Lung (tissue), 12 donors: Measurements from ENCODE around the gene RBM44. TPM values are rescaled to one million over a fixed set of nuclear protein-coding genes. Genes with fewer than 3 reads are reported as not detected.
"Not testable (repeated sequence)": the region's sequence is repeated elsewhere in the genome, so short reads cannot be mapped to it uniquely, and the experiment has no call there.

Experiments used
- ATAC-seq: fragments of 200-7000 bp; cut with Tn5 transposase; one replicate; pipeline ENCODE4 v1.9.1; 2020; ENCODE audit warnings: moderate number of reproducible peaks; ENCODE audit not compliant: insufficient read depth, low FRiP score
- DNase-seq, 3 donors: peaks; one replicate each; pipeline ENCODE4 v3.0.0-alpha.2; 2013 to 2017
- H3K27ac ChIP-seq, 2 donors: one replicate each; pipeline ENCODE4 v1.5.1; 2013; ENCODE audit warnings: mild to moderate bottlenecking in 2 of 2, moderate library complexity in 2 of 2, control low read depth in 1 of 2, inconsistent platforms in 1 of 2, low read depth in 1 of 2, low read length in 1 of 2
- H3K27me3 ChIP-seq, 3 donors: one replicate each; pipeline ENCODE4 v1.5.1; 2013; ENCODE audit warnings: low read length in 2 of 3; ENCODE audit not compliant: control insufficient read depth in 3 of 3, insufficient read depth in 3 of 3
- H3K36me3 ChIP-seq, 4 donors: one replicate each; pipeline ENCODE4 v1.5.1; 2013; ENCODE audit warnings: low read length in 4 of 4, mild to moderate bottlenecking in 1 of 4, moderate library complexity in 1 of 4; ENCODE audit not compliant: control insufficient read depth in 4 of 4, insufficient read depth in 4 of 4
- H3K4me1 ChIP-seq, 5 donors: one replicate each; pipeline ENCODE4 v1.5.1; 2013; ENCODE audit warnings: low read length in 5 of 5, mild to moderate bottlenecking in 2 of 5, moderate library complexity in 1 of 5; ENCODE audit not compliant: control insufficient read depth in 5 of 5, insufficient read depth in 5 of 5
- H3K4me3 ChIP-seq: one replicate; pipeline ENCODE4 v1.5.1; 2013; ENCODE audit warnings: mild to moderate bottlenecking, control low read depth, moderate library complexity
- H3K9ac ChIP-seq, 2 donors: one replicate each; pipeline ENCODE4 v1.5.1; 2013; ENCODE audit warnings: low read length in 2 of 2, control low read depth in 1 of 2; ENCODE audit not compliant: insufficient read depth in 1 of 2
- H3K9me3 ChIP-seq, 4 donors: one replicate each; pipeline ENCODE4 v1.5.1; 2013; ENCODE audit warnings: low read length in 3 of 4, mild to moderate bottlenecking in 1 of 4, moderate library complexity in 1 of 4; ENCODE audit not compliant: control insufficient read depth in 4 of 4, insufficient read depth in 3 of 4
- WGBS, 2 donors: extraction: QIAGEN DNeasy Blood & Tissue Kit; methylation state at CpG; one replicate each; pipeline ENCODE4 v1.1.7; 2013; 5-methylcytosine and 5-hydroxymethylcytosine counted together
- polyA plus RNA-seq, 2 donors: library from polyadenylated mRNA; stranded (reverse); fragments of 200-250 nt; gene quantifications; one replicate each; pipeline ENCODE4 v1.2.1, GENCODE V29; 2013
- total RNA-seq, 2 donors: library from RNA; depleted of rRNA in 1 of 2; stranded (reverse); fragments of >200 nt in 1 of 2; gene quantifications; one replicate each; pipeline ENCODE4 v1.2.1, GENCODE V29; 2014 to 2021
- TF ChIP-seq, protein P1 (sequence below): IDR thresholded peaks from 2 replicates; pipeline ENCODE4 v1.5.1; 2012; ENCODE audit warnings: mild to moderate bottlenecking; ENCODE audit errors: control extremely low read depth, extremely low read depth
- donor health status: control.
- donor health status: control.
- donor health status: Bipolar disorder and iron deficiency.
- donor health status: healthy.
- donor health status: DM: yes; HTN: yes; CAD: no.

RBM44 gene
- total and polyA plus RNA-seq, 4 donors: 0.26 to 4.0 (median 0.88) TPM

DNA sequence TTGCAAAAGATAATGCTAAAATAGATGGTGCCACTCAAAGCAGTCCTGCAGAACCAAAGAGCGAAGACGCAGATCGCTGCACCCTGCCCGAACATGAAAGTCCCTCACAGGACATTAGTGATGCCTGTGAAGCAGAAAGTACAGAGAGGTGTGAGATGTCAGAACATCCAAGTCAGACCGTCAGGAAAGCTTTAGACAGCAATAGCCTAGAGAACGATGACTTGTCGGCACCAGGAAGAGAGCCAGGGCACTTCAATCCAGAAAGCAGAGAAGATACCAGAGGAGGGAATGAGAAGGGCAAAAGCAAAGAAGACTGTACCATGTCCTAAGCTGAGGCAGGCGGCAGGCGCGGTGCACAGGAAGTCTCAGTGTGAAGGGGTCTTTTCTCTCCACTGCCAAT is 34.8 kb upstream of the RBM44 start:
- H3K36me3 ChIP-seq: peaks cover 7 to 27% (median 18%) of the 10 kb centered on the region in 4 donors
- no peak for DNase-seq
- H3K9ac ChIP-seq: no peak overlapping the region
- H3K4me1 ChIP-seq: no peaks in the 10 kb centered on the region
- peak overlapping the region in 1 of 2 donors; percentile 45 for H3K27ac ChIP-seq
- no peaks in the 10 kb centered on the region for H3K27me3 ChIP-seq
- no peaks in the 10 kb centered on the region for H3K9me3 ChIP-seq
- TF ChIP-seq, protein P1, sequence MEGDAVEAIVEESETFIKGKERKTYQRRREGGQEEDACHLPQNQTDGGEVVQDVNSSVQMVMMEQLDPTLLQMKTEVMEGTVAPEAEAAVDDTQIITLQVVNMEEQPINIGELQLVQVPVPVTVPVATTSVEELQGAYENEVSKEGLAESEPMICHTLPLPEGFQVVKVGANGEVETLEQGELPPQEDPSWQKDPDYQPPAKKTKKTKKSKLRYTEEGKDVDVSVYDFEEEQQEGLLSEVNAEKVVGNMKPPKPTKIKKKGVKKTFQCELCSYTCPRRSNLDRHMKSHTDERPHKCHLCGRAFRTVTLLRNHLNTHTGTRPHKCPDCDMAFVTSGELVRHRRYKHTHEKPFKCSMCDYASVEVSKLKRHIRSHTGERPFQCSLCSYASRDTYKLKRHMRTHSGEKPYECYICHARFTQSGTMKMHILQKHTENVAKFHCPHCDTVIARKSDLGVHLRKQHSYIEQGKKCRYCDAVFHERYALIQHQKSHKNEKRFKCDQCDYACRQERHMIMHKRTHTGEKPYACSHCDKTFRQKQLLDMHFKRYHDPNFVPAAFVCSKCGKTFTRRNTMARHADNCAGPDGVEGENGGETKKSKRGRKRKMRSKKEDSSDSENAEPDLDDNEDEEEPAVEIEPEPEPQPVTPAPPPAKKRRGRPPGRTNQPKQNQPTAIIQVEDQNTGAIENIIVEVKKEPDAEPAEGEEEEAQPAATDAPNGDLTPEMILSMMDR: no peak
- H3K4me3 ChIP-seq: no peak overlapping the region
- WGBS, 2 donors: 91 to 97% methylated on average over 10 of the region's 10 CpGs
- ATAC-seq: no peak

DNA sequence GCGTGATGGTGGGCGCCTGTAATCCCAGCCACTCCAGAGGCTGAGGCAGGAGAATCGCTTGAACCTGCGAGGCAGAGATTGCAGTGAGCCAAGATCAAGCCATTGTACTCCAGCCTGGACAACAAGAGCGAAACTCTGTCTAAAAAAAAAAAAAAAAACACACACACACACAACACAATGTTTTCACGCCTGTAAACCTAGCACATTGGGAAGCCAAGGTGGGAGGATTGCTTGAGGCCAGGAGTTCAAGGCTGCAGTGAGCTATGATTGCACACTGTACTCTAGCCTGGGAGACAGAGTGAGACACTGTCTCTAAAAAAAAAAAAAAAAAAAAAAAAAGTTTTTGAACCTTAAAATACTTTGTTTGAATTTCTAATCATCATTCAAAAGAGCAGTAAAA is 33.5 kb upstream of the RBM44 start:
- H3K9me3 ChIP-seq, H3K4me3 ChIP-seq, H3K4me1 ChIP-seq, H3K27ac ChIP-seq, H3K9ac ChIP-seq, DNase-seq, H3K27me3 ChIP-seq, ATAC-seq: not testable (repeated sequence)
- peaks cover 8 to 29% (median 18%) of the 10 kb centered on the region in 4 donors for H3K36me3 ChIP-seq
- 98 to 99% methylated on average over 6 of the region's 6 CpGs for WGBS, 2 donors

DNA sequence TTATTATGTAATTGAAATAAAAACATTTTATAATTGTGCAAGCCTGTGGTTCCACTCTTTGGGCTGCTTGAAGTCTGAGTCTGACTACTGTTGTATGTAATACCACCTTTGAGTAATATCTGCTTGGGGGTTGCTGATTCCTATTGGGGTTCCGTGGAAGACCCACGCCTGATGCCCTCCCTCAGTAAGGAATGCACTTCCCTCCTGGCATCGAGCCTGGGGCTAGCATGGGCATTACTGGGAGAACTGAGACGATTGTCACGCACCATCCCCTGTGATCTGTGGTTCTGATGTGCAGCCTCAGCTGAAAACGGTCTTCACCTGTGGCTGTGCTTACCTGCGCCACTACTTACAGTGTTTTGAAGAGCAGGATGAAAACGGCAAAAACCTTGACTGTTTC is 32.7 kb upstream of the RBM44 start:
- H3K27me3 ChIP-seq: no peaks in the 10 kb centered on the region
- peak overlapping the region; percentile 25 to 49 for H3K27ac ChIP-seq
- H3K9me3 ChIP-seq: no peaks in the 10 kb centered on the region
- H3K4me1 ChIP-seq: no peaks in the 10 kb centered on the region
- no peak for ATAC-seq
- H3K9ac ChIP-seq: no peak overlapping the region
- WGBS, 2 donors: 75 to 80% methylated on average over 8 of the region's 8 CpGs
- TF ChIP-seq, protein P1: no peak
- peaks cover 2 to 22% (median 16%) of the 10 kb centered on the region in 4 donors for H3K36me3 ChIP-seq
- no peak overlapping the region for H3K4me3 ChIP-seq
- DNase-seq: no peak

DNA sequence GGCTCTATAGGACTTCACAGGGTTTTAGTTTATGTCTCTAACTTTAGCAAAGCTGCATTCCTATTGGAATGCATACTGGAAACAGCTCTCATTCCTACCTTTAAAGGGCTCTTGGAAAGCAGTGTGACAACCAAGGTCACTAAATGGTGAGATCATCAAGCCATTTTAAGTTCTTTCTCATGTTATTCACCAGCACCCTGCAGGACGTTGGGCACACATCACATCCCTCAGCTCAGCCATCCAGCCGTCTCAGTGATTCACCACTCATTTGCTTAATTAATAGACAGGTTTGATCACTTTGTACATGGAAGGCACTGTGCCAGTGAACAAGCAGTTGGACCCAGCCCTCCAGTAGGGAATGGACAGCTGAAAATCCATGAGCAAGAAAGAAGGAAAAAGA is 32.2 kb upstream of the RBM44 start:
- Histone ChIP-seq H3K4me1 (no peaks in the 10 kb centered on the region), H3K4me3 (no peak overlapping the region), H3K36me3 (peaks cover 2 to 23% (median 15%) of the 10 kb centered on the region in 4 donors), H3K27ac (peak overlapping the region in 1 of 2 donors; percentile 25), H3K9me3 (no peaks in the 10 kb centered on the region), H3K9ac (no peak overlapping the region), H3K27me3 (no peaks in the 10 kb centered on the region)
- no peak for ATAC-seq
- 62 to 85% methylated on average over 2 of the region's 2 CpGs for WGBS, 2 donors
- no peak for DNase-seq
- TF ChIP-seq, protein P1: no peak
